Ascending aorta (tissue), 2 donors: ENCODE data around the gene KIF2A. TPM values are rescaled to one million over a fixed set of nuclear protein-coding genes. Genes with fewer than 3 reads are reported as not detected.

ENCODE experiments used
- DNase-seq, 2 donors: peaks; one replicate each; pipeline ENCODE4 v3.0.0-alpha.2; 2019; ENCODE audit warnings: low spot score in 2 of 2
- H3K27ac ChIP-seq, 2 donors: fragments of 200-600 bp; sonication (generic); one replicate each; pipeline ENCODE4 v1.5.1; 2016 to 2017; ENCODE audit warnings: mild to moderate bottlenecking in 1 of 2
- H3K27me3 ChIP-seq: fragments of 200-600 bp; sonication (generic); one replicate; pipeline ENCODE4 v1.5.1; 2017
- H3K36me3 ChIP-seq, 2 donors: fragments of 200-600 bp; sonication (generic); one replicate each; pipeline ENCODE4 v1.5.1; 2016
- H3K4me1 ChIP-seq, 2 donors: fragments of 200-600 bp; sonication (generic); one replicate each; pipeline ENCODE4 v1.5.1; 2016 to 2017; ENCODE audit warnings: mild to moderate bottlenecking in 1 of 2
- H3K4me3 ChIP-seq, 2 donors: fragments of 200-600 bp; sonication (generic); one replicate each; pipeline ENCODE4 v1.5.1; 2016 to 2017; ENCODE audit warnings: mild to moderate bottlenecking in 1 of 2
- H3K9me3 ChIP-seq, 2 donors: fragments of 200-600 bp; sonication (generic); one replicate each; pipeline ENCODE4 v1.5.1; 2016
- intact Hi-C: fragments of 100-400 bp; cut with DNase I; formaldehyde crosslinking; loops from one replicate; pipeline ENCODE4 v1.15.1; 2023
- total RNA-seq: library from RNA; depleted of rRNA; stranded (reverse); fragments of >200 nt; gene quantifications from one replicate; pipeline ENCODE4 v1.1.0, GENCODE V29; 2016
- TF ChIP-seq, protein P1 (sequence below), 3 experiments: fragments of 200-600 bp in 2 of 3; fragments of 450-650 bp in 1 of 3; sonication (generic) in 2 of 3; IDR thresholded peaks; one replicate each; pipeline ENCODE4 v1.5.1; 2016 to 2019; ENCODE audit warnings: antibody characterized with exemption in 3 of 3, mild to moderate bottlenecking in 1 of 3, moderate library complexity in 1 of 3

KIF2A gene
- total RNA-seq, 1 donor from 2014 or later = 19.8 TPM

DNA sequence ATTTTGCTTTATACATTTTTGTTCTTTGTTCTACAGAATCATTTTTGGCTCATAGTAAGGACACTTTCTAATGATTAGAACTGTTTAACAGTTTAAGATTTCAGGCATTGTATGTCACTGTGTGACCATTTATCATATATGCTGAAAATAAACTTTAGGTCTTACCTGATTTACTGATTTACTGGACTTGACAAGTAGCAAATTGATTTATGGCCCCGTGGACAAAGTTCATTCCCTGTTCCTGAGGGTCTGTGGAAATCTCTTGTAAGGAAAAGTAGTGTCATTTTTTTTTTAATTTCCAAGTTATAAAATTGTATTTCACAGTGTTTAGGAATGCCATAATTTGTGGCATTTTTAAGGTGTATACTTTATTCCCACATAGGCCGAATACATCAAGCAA is 40.7 kb downstream of the KIF2A start:
- Histone ChIP-seq H3K4me3 (no peak overlapping the region), H3K4me1 (no peaks in the 10 kb centered on the region), H3K27ac (no peak overlapping the region), H3K27me3 (no peaks in the 10 kb centered on the region), H3K36me3 (peaks cover 5 to 9% of the 10 kb centered on the region in 2 donors), H3K9me3 (no peaks in the 10 kb centered on the region)
- TF ChIP-seq, protein P1, sequence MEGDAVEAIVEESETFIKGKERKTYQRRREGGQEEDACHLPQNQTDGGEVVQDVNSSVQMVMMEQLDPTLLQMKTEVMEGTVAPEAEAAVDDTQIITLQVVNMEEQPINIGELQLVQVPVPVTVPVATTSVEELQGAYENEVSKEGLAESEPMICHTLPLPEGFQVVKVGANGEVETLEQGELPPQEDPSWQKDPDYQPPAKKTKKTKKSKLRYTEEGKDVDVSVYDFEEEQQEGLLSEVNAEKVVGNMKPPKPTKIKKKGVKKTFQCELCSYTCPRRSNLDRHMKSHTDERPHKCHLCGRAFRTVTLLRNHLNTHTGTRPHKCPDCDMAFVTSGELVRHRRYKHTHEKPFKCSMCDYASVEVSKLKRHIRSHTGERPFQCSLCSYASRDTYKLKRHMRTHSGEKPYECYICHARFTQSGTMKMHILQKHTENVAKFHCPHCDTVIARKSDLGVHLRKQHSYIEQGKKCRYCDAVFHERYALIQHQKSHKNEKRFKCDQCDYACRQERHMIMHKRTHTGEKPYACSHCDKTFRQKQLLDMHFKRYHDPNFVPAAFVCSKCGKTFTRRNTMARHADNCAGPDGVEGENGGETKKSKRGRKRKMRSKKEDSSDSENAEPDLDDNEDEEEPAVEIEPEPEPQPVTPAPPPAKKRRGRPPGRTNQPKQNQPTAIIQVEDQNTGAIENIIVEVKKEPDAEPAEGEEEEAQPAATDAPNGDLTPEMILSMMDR (IDR thresholded peaks at IDR 0.05) = no peak
- no peak for DNase-seq
- intact Hi-C loops = no loop called here

DNA sequence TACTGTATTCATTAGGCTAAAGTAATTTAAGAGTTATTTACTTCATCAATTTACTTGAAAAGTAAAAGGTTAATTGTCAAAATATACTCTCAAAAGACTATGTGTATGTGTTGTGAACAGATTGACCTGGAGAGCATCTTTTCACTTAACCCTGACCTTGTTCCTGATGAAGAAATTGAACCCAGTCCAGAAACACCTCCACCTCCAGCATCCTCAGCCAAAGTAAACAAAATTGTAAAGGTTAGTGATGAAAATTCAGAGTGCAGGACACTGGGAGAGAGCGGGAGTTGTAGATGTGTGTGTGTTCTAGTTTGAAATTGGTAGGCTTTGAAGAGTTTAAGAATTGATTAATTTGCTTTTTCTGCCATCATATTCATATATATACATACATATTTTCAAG is 41.9 kb downstream of the KIF2A start:
- Histone ChIP-seq H3K27ac (no peak overlapping the region), H3K4me1 (no peaks in the 10 kb centered on the region), H3K4me3 (no peak overlapping the region), H3K36me3 (peaks cover 9 to 12% of the 10 kb centered on the region in 2 donors), H3K27me3 (no peaks in the 10 kb centered on the region), H3K9me3 (no peaks in the 10 kb centered on the region)
- TF ChIP-seq, protein P1 (IDR thresholded peaks at IDR 0.05) = no peak
- DNase-seq = no peak
- intact Hi-C loops = no loop called here

DNA sequence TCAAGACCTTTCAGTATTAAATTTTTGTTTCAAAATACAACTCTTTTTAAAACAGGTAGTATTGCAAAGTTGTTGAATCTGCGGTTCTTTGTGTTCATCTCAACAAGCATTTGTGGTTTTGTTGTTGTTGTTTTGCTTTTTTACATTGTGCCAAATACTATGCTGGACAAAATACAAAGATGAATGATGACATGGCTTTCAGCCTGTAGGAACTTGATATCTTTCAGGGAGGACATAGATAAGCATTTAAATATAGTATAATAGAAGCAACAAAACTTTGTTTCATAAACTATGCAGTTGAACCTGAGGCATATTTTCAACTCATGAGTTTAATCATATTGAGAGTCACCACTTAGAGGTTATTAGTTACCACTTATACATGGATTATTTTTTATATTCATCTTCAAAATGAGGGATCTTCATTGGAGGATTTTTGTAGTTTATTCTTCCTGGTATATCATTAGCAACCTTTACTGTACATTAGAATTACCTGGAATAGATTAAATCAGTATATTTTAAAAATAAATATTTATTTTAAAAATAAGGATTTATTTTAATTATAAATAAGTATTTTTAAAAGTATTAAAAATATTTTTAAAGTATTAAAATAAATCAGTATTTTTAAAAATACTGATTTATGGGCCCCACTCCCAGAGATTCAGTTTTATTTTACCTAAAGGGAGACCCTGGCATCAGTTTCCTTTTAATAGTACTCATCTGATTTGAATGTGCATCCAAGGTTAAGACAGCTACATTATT is 42.9 kb downstream of the KIF2A start:
- TF ChIP-seq, protein P1 (IDR thresholded peaks at IDR 0.05) = no peak
- H3K27me3 ChIP-seq = no peaks in the 10 kb centered on the region
- H3K4me1 ChIP-seq = no peaks in the 10 kb centered on the region
- no peak overlapping the region for H3K27ac ChIP-seq
- H3K9me3 ChIP-seq = no peaks in the 10 kb centered on the region
- no peak for DNase-seq
- no peak overlapping the region for H3K4me3 ChIP-seq
- peaks cover 9 to 12% of the 10 kb centered on the region in 2 donors for H3K36me3 ChIP-seq
- intact Hi-C loops = no loop called here

DNA sequence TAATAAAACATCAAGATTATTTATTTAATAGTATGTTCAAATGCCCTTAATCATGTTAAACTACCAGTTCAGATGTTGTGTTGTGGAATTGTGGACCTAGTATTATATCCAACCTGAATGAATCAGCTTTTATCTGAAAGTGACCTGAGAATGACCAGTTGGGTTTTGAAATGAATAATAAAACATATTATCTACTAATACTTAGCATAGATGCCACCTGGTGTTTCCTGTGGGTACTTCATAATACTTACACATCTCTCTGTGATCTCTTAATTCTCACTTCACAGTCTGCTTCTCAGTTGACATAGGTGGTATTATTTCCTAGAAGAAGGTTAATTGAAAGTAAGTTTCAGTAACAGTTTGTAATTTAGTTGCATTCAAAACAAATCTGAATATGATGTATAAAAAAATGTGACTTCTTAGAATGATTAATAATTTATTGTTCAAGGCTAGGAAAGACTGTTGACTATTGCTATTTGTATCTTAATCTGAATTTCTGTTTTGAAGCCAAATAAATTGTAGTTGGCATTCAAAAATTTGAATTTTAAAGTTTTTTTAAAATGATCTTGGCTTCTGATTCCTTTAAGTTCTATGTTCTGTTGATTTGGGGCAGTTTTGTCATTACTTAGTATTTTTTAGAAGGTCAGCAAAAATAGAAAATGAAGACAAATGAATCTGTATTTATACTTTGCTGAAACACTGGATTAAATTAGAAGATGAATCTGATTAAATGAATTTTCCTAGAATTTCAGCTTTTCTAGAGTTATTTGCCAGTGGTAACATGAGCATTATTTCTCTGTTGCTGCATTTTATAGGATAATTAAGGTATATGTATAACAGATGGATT is 48.2 kb downstream of the KIF2A start:
- TF ChIP-seq, protein P1 (IDR thresholded peaks at IDR 0.05) = peak; percentile 40 to 69 (median 48)
- H3K9me3 ChIP-seq = no peaks in the 10 kb centered on the region
- H3K36me3 ChIP-seq = peaks cover 5 to 34% of the 10 kb centered on the region in 2 donors
- H3K27me3 ChIP-seq = no peaks in the 10 kb centered on the region
- no peak overlapping the region for H3K4me3 ChIP-seq
- DNase-seq = no peak
- intact Hi-C loops = loop anchor here (5.0 kb wide), 2 partner anchors 47 to 132 kb away; partner anchors contain the start of gene KIF2A
- H3K27ac ChIP-seq = no peak overlapping the region
- no peaks in the 10 kb centered on the region for H3K4me1 ChIP-seq

DNA sequence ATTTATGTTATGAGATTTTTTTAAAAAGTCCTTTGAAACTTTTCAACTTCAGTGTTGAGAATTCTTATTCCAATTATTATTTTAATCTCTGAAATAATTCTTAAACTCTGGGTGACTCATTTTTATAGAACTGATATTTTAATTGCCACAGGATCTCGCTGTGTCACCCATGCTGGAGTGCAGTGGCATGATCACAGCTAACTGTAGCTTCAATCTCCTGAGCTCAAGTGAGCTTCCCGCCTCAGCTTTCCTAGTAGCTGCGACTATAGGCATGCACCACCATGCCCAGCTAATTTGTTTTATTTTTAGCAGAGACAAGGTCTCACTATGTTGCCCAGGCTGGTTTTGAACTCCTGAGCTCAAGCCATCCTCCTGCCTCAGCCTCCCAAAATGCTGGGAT is 56.7 kb downstream of the KIF2A start:
- peaks cover 34 to 53% of the 10 kb centered on the region in 2 donors for H3K36me3 ChIP-seq
- no peak for DNase-seq

More for the DNA sequence above, 56.7 kb downstream of the KIF2A start:
- no peak overlapping the region for H3K27ac ChIP-seq
- no peak overlapping the region for H3K4me3 ChIP-seq
- TF ChIP-seq, protein P1 (IDR thresholded peaks at IDR 0.05) = no peak
- no peaks in the 10 kb centered on the region for H3K9me3 ChIP-seq
- no peaks in the 10 kb centered on the region for H3K4me1 ChIP-seq
- intact Hi-C loops = no loop called here
- H3K27me3 ChIP-seq = no peaks in the 10 kb centered on the region
